HG03378 (cell line): ENCODE measurements around the gene PCGF3.
"Not testable (repeated sequence)": the region's sequence is repeated elsewhere in the genome, so short reads cannot be mapped to it uniquely, and the experiment has no call there.

Experiments
- ATAC-seq: cut with Tn5 transposase; IDR thresholded peaks from one replicate; pipeline ENCODE4 v1.9.1; 2021; ENCODE audit warnings: mild to moderate bottlenecking, moderate library complexity; ENCODE audit not compliant: unreplicated experiment

PCGF3 gene

DNA sequence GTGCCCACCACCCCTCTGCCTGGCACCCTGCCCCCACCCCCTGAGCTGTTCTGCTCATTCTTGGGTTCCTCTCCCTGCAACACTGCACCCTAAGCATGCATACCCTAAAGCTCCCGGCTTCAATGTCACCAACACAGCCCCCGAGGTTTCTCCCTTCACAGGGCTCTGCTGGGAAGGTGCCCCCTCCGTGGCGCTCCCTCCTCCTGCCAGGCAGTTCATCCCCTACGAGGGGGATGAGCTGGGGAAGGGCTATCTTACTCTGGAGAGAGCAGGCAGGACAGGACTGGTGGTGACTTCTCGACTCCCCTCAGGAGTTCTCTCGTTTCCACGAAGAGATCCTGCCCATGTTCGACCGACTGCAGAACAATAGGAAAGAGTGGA, 38.1 kb upstream of the PCGF3 start:
- no peak for ATAC-seq

- ATAC-seq, result not testable (repeated sequence)
Observed at GRCh38 chr4:668219-668618, 37.4 kb upstream of the PCGF3 start.

- not testable (repeated sequence) for ATAC-seq
Observed at GRCh38 chr4:669806-670559, 35.6 kb upstream of the PCGF3 start.

GRCh38 chr4:671769-672168, 33.9 kb upstream of the PCGF3 start:
- ATAC-seq, result no peak

- no peak for ATAC-seq
Observed at GRCh38 chr4:673349-674091, 32.1 kb upstream of the PCGF3 start.

DNA sequence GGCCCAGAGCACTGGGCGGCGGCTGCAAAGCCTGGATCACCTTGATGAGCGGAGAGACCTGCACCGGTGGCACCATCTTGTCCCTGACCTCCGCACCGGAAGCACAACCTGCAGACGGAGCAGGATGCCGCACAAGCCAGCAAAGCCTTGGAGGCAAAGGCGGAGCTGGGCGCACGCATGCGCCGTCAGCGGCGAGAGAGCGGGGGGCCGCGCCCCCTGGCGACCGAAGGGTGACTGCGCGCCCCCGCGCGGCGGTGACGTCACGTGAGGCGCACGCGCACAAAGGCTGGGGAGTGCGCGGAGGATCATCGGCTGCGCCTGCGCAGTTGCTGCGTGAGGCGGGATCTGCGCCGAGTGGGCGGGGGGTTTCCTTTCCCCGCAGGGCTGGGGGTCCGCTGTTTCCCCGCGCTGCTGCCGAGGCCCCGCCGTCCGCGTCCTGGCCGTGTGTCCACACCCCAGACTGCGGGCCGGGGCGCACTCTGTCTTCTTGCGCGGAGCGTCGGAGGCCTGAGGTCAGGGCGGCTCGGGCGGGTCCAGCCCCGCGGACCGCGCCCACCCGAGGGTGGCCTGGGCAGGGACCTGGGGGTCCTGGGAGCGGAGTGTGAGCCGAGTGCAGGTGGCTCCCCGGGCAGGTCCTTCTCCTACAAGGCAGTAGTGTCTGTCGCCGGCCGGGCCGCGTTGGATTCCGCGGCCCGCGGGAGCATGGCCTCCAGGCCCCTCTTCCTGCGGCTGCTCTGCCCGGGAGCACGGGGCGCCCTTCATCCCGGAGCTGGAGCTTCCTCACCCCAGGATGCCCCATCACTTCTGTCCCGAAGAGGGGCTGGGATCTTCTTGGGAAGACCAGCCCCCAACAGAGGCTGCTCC, 31.2 kb upstream of the PCGF3 start, which contains the start of the genes ATP5ME and MYL5:
Gene ATP5ME (minus strand): TSS at position 105 of the 864 bp plus-strand sequence. CDS start 29 bp downstream, at position 76.
Gene MYL5 (plus strand): TSS at position 371 of the 864 bp plus-strand sequence. CDS start 3,485 bp downstream, outside the sequence.
- peak; percentile 77 for ATAC-seq

GRCh38 chr4:675036-675882, 30.4 kb upstream of the PCGF3 start:
- no peak for ATAC-seq

DNA sequence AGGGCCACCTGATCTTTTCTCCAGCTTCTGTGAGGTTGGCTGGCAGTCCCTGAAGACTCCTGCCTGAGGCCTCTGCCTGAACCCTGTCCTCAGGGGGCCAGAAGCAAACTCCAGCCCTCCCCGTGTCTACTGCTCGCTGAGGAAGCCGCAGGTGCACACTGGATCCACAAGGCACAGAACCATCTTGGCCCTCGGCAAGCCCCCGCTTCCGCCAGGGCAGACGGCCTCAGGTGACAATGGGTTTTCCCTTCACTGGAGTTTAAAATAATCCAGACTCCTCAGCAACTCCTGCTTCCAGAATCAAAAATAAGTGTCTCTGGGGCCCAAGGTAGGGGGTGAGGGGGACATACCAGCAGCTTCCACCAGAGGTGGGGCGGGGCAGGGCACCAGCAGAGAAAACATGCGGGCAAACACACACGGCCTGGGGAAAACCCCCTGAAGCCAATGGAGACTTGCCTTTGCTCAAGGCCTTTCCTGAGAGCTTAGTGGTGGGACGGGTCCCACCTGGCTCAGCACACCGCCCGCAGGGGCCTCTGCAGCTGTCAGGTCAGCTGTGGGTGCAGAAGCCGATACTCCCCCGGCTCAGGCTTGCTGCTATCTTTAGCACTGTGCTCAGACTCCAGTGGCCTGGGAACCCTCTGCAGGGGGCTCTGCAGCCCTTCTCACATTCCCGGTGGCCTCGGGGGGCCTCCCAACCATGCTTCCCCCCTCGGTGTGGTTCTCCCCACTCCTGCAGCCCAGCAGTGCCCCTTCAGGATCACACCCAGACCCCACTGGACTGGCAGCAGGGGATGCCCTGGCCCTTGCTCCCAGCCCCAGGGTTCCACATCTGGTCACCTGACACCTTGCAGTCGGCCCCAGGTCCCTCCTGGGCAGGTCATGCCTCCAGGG, 29.4 kb upstream of the PCGF3 start:
- ATAC-seq, result no peak

DNA sequence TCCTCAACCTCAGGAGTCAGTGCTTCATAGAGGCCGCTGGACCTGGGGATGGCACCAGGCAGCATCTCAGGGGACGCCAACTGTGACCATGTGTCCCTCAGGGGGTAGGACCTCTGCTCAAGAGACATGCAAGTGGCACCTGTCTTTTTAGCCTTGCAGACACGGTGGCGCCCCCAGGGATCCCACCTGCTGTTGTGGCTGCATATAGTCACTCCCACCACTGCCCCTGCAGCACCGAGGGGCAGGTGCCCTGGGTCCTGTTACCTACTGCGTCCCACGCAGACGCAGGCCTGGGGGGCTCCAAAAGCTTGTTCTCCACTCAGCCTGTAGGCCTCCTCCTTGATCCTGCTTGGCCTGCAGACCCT, 28.8 kb upstream of the PCGF3 start:
- ATAC-seq, result no peak

DNA sequence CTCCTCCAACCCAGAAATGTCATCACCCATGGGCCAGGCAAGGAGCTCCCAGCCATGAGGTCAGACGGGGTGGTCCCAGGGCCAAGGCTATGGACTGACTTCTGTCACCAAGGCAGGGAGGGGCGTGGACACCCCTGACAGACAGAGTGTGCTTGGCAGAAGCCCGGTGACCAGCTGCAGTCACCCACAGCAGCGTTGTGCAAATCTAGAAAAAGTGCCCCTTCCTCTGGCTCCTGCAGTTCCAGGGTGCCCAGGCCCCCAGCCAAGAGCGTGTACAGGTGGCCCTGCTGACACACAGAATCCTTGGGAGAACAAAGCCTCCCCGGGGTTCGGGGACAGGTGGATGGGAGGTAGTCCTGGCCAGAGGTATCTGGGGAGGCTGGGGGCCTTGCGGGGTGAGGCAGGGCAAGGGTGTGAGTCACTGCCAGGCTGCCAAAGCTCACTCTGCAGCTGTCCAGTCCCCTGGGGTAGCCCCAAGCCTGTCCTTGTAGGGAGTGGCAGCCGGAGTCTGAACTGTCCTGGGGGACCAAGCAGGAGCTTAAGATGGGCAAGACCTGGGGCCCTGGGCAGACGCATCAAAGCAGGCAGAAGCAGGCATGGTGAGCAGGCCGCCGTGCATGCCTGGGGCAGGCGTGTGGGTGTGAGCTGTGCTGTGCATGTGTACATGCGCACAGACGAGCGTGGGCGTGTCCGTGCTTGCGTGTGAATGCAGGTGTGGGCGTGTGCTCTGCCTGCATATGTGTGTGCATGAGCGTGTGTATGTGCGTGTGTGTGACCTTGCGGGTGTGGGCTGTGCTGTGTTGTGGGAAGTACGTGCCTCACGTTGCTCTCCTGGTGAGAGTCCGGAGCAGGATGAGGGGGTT, 28.0 kb upstream of the PCGF3 start:
- no peak for ATAC-seq

- no peak for ATAC-seq
Observed at GRCh38 chr4:678331-679103, 27.1 kb upstream of the PCGF3 start.

DNA sequence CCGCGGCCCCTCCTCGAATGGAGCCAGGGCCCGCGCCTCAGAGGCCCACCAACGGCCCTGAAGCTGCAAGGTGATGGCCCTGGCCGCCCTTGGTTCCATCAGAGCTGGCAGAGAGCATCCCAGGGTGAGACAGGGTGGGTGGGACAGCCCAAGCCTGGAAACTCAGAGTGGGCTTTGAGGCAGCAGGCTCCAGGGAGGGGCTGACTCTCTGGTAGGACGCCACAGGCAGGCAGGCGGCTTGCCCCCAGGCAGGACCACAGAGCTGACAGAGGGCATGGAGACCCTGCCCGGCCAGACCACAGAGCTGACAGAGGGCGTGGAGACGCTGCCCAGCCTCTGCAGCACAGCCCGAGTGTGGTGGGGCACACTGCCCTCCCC, 26.5 kb upstream of the PCGF3 start:
- no peak for ATAC-seq

GRCh38 chr4:679629-680028, 26.0 kb upstream of the PCGF3 start:
- no peak for ATAC-seq

DNA sequence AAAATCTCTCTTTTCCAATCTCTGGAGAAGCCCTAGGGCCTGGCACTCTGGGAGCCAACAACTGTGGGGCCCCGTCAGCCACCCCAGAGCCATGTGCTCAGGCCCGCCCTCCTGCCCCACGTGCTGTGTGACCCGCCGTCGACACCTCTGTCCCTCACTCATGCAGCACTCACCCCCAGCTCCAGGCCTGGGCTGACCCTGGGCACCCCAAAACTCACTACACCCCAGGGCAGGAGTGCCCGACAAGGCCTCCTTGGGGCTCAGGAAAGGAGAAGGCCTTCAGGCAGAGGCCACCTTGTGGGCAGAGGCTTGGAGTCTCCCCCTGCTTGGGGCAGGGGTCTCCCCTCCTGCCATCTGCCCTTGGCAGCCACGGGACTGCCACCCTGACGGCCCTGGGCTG, 25.5 kb upstream of the PCGF3 start:
- ATAC-seq, result no peak

GRCh38 chr4:680551-680927, 25.1 kb upstream of the PCGF3 start:
- peak; percentile 19 for ATAC-seq

DNA sequence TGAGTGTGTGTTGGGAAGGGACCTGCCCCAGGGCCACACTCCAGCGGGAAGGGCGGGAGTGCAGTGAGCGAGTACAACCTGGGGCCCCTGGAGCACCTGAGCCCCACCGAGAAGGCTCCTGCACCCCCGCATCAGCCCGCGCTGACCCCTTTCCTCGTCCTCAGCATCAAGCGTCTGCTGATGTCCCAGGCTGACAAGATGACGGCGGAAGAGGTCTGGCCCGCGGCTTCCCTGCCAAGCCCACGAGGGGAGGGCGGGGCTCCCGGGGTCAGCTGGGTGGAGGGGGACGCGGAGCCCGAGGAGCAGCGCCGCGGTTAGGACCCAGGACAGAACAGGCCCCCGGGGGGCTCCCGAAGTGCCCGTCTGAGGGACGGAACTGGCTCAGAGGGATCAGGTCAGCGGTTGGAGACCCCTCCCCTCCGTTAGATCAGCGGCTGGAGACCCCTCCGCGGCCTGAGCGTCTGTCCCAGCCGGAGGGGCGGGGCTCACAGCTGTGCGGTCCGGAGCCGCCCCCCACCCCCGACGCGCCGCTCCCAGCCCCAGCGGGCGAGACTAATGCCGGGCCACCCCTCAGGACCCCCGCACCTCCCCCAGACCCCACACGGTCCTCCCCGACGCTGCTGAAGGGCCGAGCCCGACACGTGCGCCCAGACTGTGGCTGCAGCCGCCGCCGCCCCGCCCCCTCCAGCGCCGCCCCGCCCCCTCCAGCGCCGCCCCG, 24.5 kb upstream of the PCGF3 start:
- ATAC-seq, result peak; percentile 37
